NB4 (cell line): ENCODE measurements around the gene KRTAP17-1.

Experiments
- TF ChIP-seq, protein P1 (sequence below): IDR thresholded peaks from 2 replicates; pipeline ENCODE4 v1.6.1; 2011; ENCODE audit warnings: low read depth, low read length
- TF ChIP-seq, protein P2 (sequence below): IDR thresholded peaks from one replicate; pipeline ENCODE4 v1.5.1; 2012; ENCODE audit warnings: low read depth, low read length

DNA sequence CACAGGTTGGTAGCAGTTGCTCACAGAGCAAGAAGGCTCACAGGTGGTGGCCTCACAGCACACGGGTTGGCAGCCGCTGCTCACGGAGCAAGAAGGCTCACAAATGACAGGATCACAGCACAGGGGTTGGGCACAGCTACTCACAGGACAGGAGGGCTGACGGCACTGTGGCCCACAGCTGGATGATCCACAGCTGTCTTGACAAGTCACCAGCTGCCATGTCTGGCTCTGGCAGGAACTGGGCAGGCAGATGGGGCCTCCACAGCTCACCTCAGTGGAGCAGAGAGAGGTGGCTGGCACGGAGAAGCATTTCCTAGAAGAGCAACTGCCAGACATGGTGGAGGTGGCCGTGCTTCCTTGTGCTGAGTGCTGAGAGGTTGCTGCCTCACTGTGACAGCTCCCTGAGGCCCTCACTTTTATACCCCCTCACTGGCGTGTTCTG is 6.6 kb downstream of the KRTAP17-1 start, which contains the start of gene KRTAP16-1:
- TF ChIP-seq, protein P1, sequence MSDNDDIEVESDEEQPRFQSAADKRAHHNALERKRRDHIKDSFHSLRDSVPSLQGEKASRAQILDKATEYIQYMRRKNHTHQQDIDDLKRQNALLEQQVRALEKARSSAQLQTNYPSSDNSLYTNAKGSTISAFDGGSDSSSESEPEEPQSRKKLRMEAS = no peak
- TF ChIP-seq, protein P2, sequence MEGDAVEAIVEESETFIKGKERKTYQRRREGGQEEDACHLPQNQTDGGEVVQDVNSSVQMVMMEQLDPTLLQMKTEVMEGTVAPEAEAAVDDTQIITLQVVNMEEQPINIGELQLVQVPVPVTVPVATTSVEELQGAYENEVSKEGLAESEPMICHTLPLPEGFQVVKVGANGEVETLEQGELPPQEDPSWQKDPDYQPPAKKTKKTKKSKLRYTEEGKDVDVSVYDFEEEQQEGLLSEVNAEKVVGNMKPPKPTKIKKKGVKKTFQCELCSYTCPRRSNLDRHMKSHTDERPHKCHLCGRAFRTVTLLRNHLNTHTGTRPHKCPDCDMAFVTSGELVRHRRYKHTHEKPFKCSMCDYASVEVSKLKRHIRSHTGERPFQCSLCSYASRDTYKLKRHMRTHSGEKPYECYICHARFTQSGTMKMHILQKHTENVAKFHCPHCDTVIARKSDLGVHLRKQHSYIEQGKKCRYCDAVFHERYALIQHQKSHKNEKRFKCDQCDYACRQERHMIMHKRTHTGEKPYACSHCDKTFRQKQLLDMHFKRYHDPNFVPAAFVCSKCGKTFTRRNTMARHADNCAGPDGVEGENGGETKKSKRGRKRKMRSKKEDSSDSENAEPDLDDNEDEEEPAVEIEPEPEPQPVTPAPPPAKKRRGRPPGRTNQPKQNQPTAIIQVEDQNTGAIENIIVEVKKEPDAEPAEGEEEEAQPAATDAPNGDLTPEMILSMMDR = no peak
